ENCODE data around the gene NTRK3. TPM values are rescaled to one million over a fixed set of nuclear protein-coding genes. Genes with fewer than 3 reads are reported as not detected.

Gene NTRK3
- total and polyA plus RNA-seq, 2 of the 13 experiments (the other 11 are each of a cell fraction or from before 2014, with no cell fraction given), result not detected

DNA sequence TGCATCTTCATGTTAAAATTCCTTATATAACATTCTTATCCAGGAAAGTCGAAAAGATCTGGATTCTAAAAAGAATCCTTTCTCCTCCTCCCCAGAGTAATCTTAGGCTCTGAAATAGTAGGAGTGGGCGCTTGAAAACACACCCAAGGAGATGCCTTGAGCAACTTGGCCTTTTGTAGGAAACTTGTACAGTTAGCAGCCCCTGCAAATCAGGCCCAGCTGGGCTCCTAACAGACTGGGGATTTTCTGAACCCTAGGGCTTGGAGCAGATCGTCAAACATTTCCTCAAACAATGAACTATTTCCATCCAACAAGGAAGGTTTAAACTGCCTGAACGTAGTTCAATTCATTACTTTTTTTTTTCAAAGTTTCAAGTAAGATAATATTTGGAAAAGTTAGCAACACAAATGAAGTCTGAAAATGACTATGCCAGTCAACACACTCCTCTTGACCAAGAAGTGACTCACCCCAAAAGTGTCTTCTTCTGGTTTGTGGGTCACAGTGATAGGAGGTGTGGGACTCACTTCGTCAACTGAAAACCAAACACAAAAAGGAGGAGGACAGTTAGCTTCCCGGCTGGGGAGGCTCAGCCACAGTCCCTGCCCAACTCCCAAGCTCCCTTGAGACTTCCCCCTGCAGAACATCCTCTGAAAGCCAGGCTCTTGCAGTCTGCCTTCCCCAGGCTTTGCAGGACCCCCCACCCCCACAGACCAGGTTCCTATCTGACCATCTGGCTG lies 129.7 kb downstream of the NTRK3 start:
- no peak overlapping the region for H3K9ac ChIP-seq (ENCODE audit: insufficient read depth, low read depth, low read length)
- H3K79me2 ChIP-seq (ENCODE audit: insufficient read depth, low read length), result no peaks in the 10 kb centered on the region
- DNase-seq (ENCODE audit: low spot score), result no peak
- ATAC-seq, result no peak
- no peak overlapping the region for H3K4me3 ChIP-seq (replicated peaks in 1 of 3; ENCODE audit: insufficient read depth in 1 of 3, low read depth in 2 of 3, low read length in 3 of 3)
- BruUV-seq (replicated peaks), result no TSS peak
- H3K27me3 ChIP-seq (ENCODE audit: control insufficient read depth in 1 of 2, insufficient read depth in 2 of 2, low read length in 2 of 2), result no peaks in the 10 kb centered on the region
- H3K4me2 ChIP-seq (ENCODE audit: low read depth, low read length), result no peak overlapping the region
- no peak for TF ChIP-seq AGO2 (optimal IDR thresholded peaks at IDR 0.05; ENCODE audit: low read depth, low read length)
- TF ChIP-seq HOXA3 (CRISPR knock-in tag; IDR thresholded peaks at IDR 0.05), result no peak
- no peak for TF ChIP-seq ZNF557 (CRISPR knock-in tag; IDR thresholded peaks at IDR 0.05)
- TF ChIP-seq YEATS4 (CRISPR knock-in tag; IDR thresholded peaks at IDR 0.05; ENCODE audit: borderline replicate concordance), result no peak
- TF ChIP-seq NRL (CRISPR knock-in tag; IDR thresholded peaks at IDR 0.05; ENCODE audit: borderline replicate concordance), result no peak
- TF ChIP-seq ZEB1 (IDR thresholded peaks at IDR 0.05; ENCODE audit: insufficient replicate concordance, low read depth), result no peak
- TF ChIP-seq BHLHE40 (IDR thresholded peaks at IDR 0.05; ENCODE audit: low read length), result no peak
- TF ChIP-seq ZNF790 (CRISPR knock-in tag; IDR thresholded peaks at IDR 0.05; ENCODE audit: borderline replicate concordance), result no peak
- H3K36me3 ChIP-seq (replicated peaks in 1 of 2; ENCODE audit: control insufficient read depth in 1 of 2, insufficient read depth in 2 of 2, low read length in 2 of 2), result no peaks in the 10 kb centered on the region
- no peak for FAIRE-seq
- ChIA-PET POLR2A (no interaction called here), CTCF (ENCODE audit: low intra/inter-chr PET ratio, low total read pairs) (no interaction called here)
- H4K20me1 ChIP-seq (ENCODE audit: insufficient read depth, low read length), result no peaks in the 10 kb centered on the region
- intact Hi-C loops (cut with micrococcal nuclease; ENCODE audit: unreplicated experiment), result no loop called here
- WGBS (ENCODE audit: low lambda C conversion rate), result 2% methylated on average over 6 of the region's 6 CpGs
- no peaks in the 10 kb centered on the region for H3K4me1 ChIP-seq (ENCODE audit: insufficient read depth, low read length)
- H3K27ac ChIP-seq (ENCODE audit: extremely low read length, insufficient read depth, low read length), result no peak overlapping the region
- in situ Hi-C loops (cut with HindIII; ENCODE audit: extremely low pct_ligation_motif_present, low pct_unique_long_range_greater_than_20kb), result no loop called here
- no peak overlapping the region for H2AFZ ChIP-seq (ENCODE audit: low read length)
- no peaks in the 10 kb centered on the region for H3K9me3 ChIP-seq (ENCODE audit: low read length)

DNA sequence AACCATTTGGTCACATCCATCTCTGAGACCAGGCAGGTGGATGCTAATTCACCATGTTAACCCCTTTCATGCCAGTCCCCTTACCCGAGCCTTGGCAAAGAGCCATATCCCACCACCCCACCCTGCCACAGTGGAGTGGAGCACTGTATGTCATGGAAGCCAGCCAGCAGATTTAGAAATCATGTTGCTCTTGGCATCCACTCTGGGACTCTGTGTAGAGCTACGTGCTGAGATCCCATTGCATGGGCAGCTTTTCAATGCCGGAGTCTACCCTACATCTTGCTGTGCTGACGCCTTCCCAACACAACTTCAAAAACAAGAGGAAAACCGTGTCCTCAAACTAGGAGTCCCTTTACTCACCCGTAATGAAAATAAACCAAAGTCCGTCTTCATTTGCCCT lies 131.0 kb downstream of the NTRK3 start:
- ATAC-seq, result no peak
- Histone ChIP-seq H3K36me3 (replicated peaks in 1 of 2; ENCODE audit: control insufficient read depth in 1 of 2, insufficient read depth in 2 of 2, low read length in 2 of 2) (no peaks in the 10 kb centered on the region), H3K4me3 (replicated peaks in 1 of 3; ENCODE audit: insufficient read depth in 1 of 3, low read depth in 2 of 3, low read length in 3 of 3) (no peak overlapping the region), H3K9ac (ENCODE audit: insufficient read depth, low read depth, low read length) (no peak overlapping the region), H3K4me2 (ENCODE audit: low read depth, low read length) (no peak overlapping the region), H3K4me1 (ENCODE audit: insufficient read depth, low read length) (no peaks in the 10 kb centered on the region), H2AFZ (ENCODE audit: low read length) (no peak overlapping the region), H3K79me2 (ENCODE audit: insufficient read depth, low read length) (no peaks in the 10 kb centered on the region), H3K27me3 (ENCODE audit: control insufficient read depth in 1 of 2, insufficient read depth in 2 of 2, low read length in 2 of 2) (no peaks in the 10 kb centered on the region), H3K9me3 (ENCODE audit: low read length) (no peaks in the 10 kb centered on the region), H4K20me1 (ENCODE audit: insufficient read depth, low read length) (no peaks in the 10 kb centered on the region), H3K27ac (ENCODE audit: extremely low read length, insufficient read depth, low read length) (no peak overlapping the region)
- TF ChIP-seq GATAD1 (CRISPR knock-in tag; IDR thresholded peaks at IDR 0.05) (no peak), GATAD2A (CRISPR knock-in tag; IDR thresholded peaks at IDR 0.05) (no peak), ONECUT2 (CRISPR knock-in tag; IDR thresholded peaks at IDR 0.05) (no peak), NR2F1 (CRISPR knock-in tag; IDR thresholded peaks at IDR 0.05) (no peak)
- no TSS peak for BruUV-seq (replicated peaks)
- ChIA-PET CTCF (ENCODE audit: low intra/inter-chr PET ratio, low total read pairs) (no interaction called here), POLR2A (no interaction called here)
- intact Hi-C loops (cut with micrococcal nuclease; ENCODE audit: unreplicated experiment) (no loop called here), in situ Hi-C loops (cut with HindIII; ENCODE audit: extremely low pct_ligation_motif_present, low pct_unique_long_range_greater_than_20kb) (no loop called here)
- WGBS (ENCODE audit: low lambda C conversion rate), result 1% methylated on average over 6 of the region's 7 CpGs
- DNase-seq (ENCODE audit: low spot score), result no peak
- FAIRE-seq, result no peak
